HepG2 (cell line): ENCODE results near the gene C16orf54. TPM values are rescaled to one million over a fixed set of nuclear protein-coding genes. Genes with fewer than 3 reads are reported as not detected.

Source experiments
- KLF15 ChIP-seq: sonication (generic); formaldehyde crosslinking; IDR thresholded peaks from 2 replicates; pipeline ENCODE4 v1.8.1; 2023; ENCODE audit warnings: borderline replicate concordance, mild to moderate bottlenecking, inconsistent platforms, missing genetic modification reagents, mixed read lengths
- KLF6 ChIP-seq: IDR thresholded peaks from 2 replicates; pipeline ENCODE4 v1.8.0; 2016; ENCODE audit warnings: missing biosample characterization, missing genetic modification reagents
- PHF8 ChIP-seq: sonication (generic); formaldehyde crosslinking; IDR thresholded peaks from 2 replicates; pipeline ENCODE4 v1.5.0; 2020; ENCODE audit warnings: missing genetic modification reagents
- SIX4 ChIP-seq: sonication (generic); formaldehyde crosslinking; IDR thresholded peaks from 2 replicates; pipeline ENCODE4 v1.4.0; 2020; ENCODE audit warnings: missing genetic modification reagents
- STAT5B ChIP-seq: sonication (generic); formaldehyde crosslinking; IDR thresholded peaks from 2 replicates; pipeline ENCODE4 v1.4.0; 2020; ENCODE audit warnings: missing genetic modification reagents
- TP53 ChIP-seq: sonication (generic); formaldehyde crosslinking; conservative IDR thresholded peaks from 2 replicates; pipeline ENCODE4 v1.4.0; 2020; ENCODE audit warnings: missing genetic modification reagents
- ZFP36L1 ChIP-seq: sonication (generic); formaldehyde crosslinking; IDR thresholded peaks from 2 replicates; pipeline ENCODE4 v1.8.0; 2022; ENCODE audit warnings: mild to moderate bottlenecking, missing genetic modification reagents, moderate library complexity
- ZHX2 ChIP-seq, 2 experiments: sonication (generic) in 1 of 2; formaldehyde crosslinking in 1 of 2; IDR thresholded peaks; 2 replicates each; pipeline versions ENCODE4 v1.6.1 to v1.9.0; 2014 to 2022; ENCODE audit warnings: antibody characterized with exemption in 1 of 2, borderline replicate concordance in 1 of 2, inconsistent platforms in 1 of 2, low read depth in 1 of 2, missing genetic modification reagents in 1 of 2
- ZNF234 ChIP-seq: sonication (generic); formaldehyde crosslinking; conservative IDR thresholded peaks from 2 replicates; pipeline ENCODE4 v1.5.1; 2020; ENCODE audit warnings: mild to moderate bottlenecking, missing genetic modification reagents
- ZNF503 ChIP-seq: sonication (generic); formaldehyde crosslinking; IDR thresholded peaks from 2 replicates; pipeline ENCODE4 v1.4.0; 2020; ENCODE audit warnings: missing genetic modification reagents
- ZNF615 ChIP-seq: sonication (generic); formaldehyde crosslinking; IDR thresholded peaks from 2 replicates; pipeline ENCODE4 v1.5.0; 2020; ENCODE audit warnings: mild to moderate bottlenecking, missing genetic modification reagents, borderline replicate concordance
- ZNF788 ChIP-seq: sonication (generic); formaldehyde crosslinking; IDR thresholded peaks from 2 replicates; pipeline ENCODE4 v1.5.0; 2020; ENCODE audit warnings: mild to moderate bottlenecking, missing genetic modification reagents, borderline replicate concordance
- ZSCAN9 ChIP-seq: IDR thresholded peaks from 2 replicates; pipeline ENCODE4 v1.6.1; 2016; ENCODE audit warnings: borderline replicate concordance
- polyA plus RNA-seq, 8 experiments: library from polyadenylated mRNA; depleted of rRNA in 3 of 8; stranded (reverse) in 7 of 8; unstranded in 1 of 8; fragments of >200 nt; fragmentation: Illumina TruSeq in 4 of 8; extraction: Trizol in 4 of 8; gene quantifications; 2 replicates each; pipeline versions ENCODE4 v1.2.1 to v1.2.3, GENCODE V29; 2011 to 2016; ENCODE audit warnings: low read depth in 4 of 8, missing spikeins in 1 of 8, mixed read lengths in 1 of 8; ENCODE audit not compliant: insufficient read depth in 1 of 8
- total RNA-seq, 5 experiments: library from RNA; depleted of rRNA; stranded (reverse); fragments of >200 nt; fragmentation: Illumina TruSeq; extraction: Trizol; gene quantifications; 2 replicates each; pipeline ENCODE4 v1.2.3, GENCODE V29; 2016; ENCODE audit warnings: low read depth in 1 of 5
- TF ChIP-seq, protein P1 (sequence below): sonication (generic); formaldehyde crosslinking; IDR thresholded peaks from 2 replicates; pipeline ENCODE4 v1.5.0; 2020; ENCODE audit warnings: mild to moderate bottlenecking, missing genetic modification reagents

Gene C16orf54
- total and polyA plus RNA-seq, 2 of the 13 experiments (the other 11 are each of a cell fraction or from before 2014, with no cell fraction given), result not detected

DNA sequence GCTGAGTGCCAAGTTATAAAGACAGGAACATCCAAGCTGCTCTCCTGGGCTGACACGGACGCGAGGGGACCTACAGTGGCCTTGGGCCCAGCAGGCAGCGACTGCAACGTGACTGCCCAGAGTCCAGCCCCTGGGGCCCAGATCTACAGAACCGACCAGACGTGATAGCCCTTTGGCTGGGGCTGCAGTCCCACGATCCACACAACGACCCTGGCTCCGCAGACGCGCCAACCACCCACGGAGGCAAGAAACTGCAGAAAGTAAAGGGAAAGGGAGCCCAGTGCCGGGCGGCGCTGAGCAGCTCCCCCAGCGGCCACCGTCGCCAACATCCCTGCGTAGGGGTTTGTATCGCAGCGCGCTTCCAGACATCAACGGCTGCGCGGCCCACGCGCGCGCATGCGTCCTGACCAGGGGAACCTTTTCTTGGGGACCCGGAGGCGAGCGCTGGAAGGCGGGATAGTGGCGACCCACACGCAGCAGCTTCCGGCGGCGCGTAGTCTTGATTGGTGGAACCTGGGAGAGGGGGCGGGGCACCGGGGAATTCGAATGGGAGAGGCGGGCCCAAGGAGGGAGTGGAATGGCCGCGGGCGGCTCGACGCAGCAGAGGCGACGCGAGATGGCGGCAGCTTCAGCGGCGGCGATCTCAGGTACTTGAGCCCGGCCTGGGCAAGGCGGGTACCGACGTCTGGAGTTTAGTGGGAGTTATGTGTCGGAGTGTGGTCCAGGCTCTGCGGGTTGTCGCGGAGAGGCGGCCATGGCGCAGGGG is 44.6 kb upstream of the C16orf54 start, which contains the start of gene KIF22 (continued):
- TF ChIP-seq ZHX2 (IDR thresholded peaks at IDR 0.05; ENCODE audit: low read depth), result peak; percentile 83
- 0 out of 2 replicates have a peak, but pooled peaks have one; percentile 34 for TF ChIP-seq ZHX2 (CRISPR knock-in tag; IDR thresholded peaks at IDR 0.05; ENCODE audit: borderline replicate concordance)
- TF ChIP-seq ZNF788, result peak; percentile 93; the same call in 1 of the 2 replicates
- peak; percentile 94 for TF ChIP-seq PHF8
- peak; percentile 93 for TF ChIP-seq ZFP36L1 (CRISPR knock-in tag)
- TF ChIP-seq, protein P1, sequence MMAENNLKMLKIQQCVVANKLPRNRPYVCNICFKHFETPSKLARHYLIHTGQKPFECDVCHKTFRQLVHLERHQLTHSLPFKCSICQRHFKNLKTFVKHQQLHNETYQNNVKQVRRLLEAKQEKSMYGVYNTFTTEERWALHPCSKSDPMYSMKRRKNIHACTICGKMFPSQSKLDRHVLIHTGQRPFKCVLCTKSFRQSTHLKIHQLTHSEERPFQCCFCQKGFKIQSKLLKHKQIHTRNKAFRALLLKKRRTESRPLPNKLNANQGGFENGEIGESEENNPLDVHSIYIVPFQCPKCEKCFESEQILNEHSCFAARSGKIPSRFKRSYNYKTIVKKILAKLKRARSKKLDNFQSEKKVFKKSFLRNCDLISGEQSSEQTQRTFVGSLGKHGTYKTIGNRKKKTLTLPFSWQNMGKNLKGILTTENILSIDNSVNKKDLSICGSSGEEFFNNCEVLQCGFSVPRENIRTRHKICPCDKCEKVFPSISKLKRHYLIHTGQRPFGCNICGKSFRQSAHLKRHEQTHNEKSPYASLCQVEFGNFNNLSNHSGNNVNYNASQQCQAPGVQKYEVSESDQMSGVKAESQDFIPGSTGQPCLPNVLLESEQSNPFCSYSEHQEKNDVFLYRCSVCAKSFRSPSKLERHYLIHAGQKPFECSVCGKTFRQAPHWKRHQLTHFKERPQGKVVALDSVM (CRISPR knock-in tag), result peak; percentile 83
- no peak; the same call in 1 of the 2 replicates for TF ChIP-seq TP53 (CRISPR knock-in tag)
- peak; percentile 62; the same call in 1 of the 2 replicates for TF ChIP-seq ZNF234 (CRISPR knock-in tag)
- TF ChIP-seq ZSCAN9, result peak; percentile 86; the same call in 1 of the 2 replicates
- peak; percentile 74; the same call in 1 of the 2 replicates for TF ChIP-seq KLF6 (CRISPR knock-in tag)
- no peak for TF ChIP-seq ZNF503 (CRISPR knock-in tag)
- TF ChIP-seq SIX4 (CRISPR knock-in tag), result no peak
- TF ChIP-seq KLF15, result peak; percentile 87; the same call in 1 of the 2 replicates
- TF ChIP-seq STAT5B, result no peak
- TF ChIP-seq ZNF615, result peak; percentile 88; the same call in 1 of the 2 replicates
